Stimulated activated CD8-positive, alpha-beta memory T cell treated with anti-CD3 and anti-CD28 coated beads, Interleukin-2, amount 100 ng/mL, for 48 hours (primary cell): ENCODE measurements around the gene NR5A1.

ENCODE experiments used
- DNase-seq, 2 donors: peaks; one replicate each; pipeline ENCODE4 v3.0.0-alpha.2; 2020; ENCODE audit warnings: low read depth in 2 of 2

The NR5A1 gene

DNA sequence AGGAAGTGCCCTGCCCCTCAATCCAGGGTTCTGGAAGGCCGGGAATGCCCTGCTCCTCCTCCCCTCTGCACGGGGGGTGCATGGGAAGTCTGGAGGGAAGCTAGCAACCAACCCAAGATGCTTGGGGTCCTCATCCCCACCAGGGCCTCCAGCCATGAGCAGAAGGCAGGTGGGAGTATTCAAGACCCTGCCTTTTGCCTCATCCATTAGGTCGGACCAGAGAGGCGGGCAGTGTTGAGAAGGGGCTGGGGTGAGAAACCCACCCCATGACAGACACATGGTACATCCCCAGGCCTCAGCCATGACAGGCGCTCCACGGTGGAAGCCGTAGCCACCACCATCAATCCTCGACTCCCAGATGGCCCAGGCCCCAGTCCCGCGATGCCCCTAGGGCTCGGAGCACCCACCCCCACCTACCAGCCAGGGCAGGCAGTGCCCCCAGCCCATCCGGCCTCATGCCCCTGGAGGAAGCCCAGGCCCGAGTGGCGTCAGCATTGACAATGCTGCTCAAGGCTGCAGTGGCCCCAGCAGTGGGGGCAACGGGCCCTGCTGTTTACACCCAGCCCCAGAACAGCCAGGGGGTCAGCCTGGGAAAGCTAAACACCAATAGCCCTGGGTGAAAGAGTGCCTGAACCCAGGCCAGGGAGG is 8.6 kb downstream of the NR5A1 start:
- no peak for DNase-seq

DNA sequence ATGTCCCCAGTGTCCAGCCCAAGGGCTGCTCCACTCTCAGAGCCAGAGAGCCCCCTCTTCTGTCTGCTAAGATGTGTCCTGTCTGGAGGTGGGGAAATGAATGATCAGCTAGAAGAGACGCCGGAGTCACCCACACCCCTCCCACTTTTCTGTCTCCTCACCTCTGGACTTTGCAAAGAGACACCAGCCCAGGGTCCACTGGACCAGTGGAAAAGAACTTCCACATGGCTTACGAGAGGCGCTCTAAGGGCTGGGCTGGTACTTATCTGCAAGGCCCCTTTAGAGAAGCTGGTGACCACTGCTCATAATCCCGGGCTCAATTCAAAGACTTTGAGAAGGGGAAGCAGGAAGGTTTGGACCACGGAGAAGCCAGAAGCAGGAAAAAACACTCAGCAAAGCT is 9.2 kb downstream of the NR5A1 start:
- DNase-seq: no peak

DNA sequence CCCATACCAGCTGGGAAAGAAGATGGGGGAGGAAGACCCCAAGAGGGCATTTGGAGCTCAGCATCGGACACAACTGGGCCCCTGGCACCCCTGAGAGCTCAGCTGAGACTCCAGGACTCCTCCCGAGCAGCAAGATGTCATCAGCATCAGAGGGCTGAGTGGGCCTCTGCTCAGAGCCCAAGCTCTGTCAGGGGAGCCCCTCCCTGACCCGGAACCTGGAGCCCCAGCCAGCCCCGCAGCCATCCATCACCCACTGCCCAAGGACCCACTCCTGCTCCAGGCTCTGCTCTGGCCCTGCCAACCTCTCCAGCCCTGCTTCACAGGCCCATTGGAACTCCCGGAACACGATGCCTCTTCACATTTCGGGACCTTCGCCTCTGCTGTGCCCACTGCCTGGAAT is 9.8 kb downstream of the NR5A1 start:
- DNase-seq: no peak

DNA sequence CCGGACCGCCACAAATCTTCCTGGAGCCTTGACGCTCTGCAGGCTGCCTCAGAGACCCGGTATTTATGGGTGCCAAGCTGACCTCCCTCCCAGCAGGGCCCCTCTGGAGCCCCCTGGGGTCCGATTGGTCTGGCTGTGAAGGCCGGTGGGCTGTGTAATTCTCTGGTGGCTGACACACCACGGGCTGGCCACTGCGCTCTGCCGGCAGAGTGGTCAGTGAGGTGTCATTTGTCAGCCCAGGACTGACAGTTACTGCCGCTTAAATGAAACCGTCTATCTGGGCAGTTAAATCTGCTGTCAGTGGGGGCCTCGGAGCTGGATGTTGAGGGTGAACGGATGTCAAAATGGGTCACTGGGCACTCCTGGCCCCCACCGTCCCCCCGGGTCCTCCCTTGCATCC is 10.7 kb downstream of the NR5A1 start:
- no peak for DNase-seq

DNA sequence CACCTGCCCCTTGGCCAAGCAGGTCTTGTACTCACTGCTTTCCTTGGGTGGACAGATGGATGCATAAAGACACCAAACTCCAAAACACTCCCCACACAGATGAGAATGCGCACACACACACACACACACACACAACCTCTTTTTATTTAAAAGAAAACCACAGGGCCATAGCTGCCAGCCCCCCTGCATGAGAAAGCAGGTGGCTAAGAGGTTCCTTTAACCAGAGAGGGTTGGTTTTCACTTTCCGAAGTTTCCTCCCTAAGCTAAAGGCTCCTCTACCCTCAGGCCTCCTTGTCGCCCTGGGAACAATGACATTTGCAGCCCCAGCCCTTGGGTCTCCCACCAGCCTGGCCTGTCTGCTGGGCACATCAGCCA is 11.1 kb downstream of the NR5A1 start:
- no peak for DNase-seq

DNA sequence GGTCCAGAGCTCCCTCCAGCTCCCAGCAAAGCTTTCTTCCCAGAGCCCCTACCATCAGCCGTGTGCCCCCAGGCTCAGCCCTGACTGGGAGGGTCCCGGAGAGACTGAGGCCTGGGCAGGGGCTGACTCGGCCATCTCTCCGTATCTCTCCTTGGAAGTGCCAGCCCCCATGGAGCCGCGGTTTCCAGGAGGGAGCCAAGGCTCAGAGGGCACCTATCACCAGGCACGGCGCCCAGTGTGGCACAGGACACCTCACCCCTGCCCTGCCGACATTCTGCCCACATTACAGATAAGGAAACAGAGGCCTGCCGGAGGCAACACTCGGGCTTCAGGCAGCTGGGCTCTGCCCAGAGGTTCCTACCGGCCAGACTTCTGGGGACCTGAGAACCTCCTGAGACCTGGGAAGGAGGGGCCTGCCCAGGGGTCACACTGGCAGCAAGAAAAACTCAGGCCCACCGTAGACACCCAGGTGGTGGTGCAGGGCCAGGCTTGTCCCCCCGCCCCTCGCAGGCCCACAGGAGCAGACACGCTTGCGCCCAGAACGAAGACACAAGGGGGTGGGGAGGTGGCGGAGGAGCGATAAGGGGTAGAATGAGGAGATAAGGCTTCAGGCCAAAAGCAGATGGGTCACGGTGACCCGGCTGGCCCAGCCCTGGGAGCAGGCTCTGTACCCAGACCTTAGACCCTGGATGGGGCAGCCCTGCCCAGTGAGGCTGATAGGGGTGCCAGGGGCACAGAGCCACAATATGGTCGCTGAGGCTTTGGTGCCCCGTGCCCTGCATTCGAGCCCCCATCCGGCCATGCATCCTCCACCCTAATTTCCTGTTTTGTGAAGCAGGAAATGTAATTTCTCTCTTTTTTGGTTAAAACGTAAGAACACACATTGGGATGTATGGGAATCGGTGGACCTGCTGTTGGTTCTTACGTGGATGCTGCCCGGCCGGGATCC is 11.8 kb downstream of the NR5A1 start:
- DNase-seq: no peak

DNA sequence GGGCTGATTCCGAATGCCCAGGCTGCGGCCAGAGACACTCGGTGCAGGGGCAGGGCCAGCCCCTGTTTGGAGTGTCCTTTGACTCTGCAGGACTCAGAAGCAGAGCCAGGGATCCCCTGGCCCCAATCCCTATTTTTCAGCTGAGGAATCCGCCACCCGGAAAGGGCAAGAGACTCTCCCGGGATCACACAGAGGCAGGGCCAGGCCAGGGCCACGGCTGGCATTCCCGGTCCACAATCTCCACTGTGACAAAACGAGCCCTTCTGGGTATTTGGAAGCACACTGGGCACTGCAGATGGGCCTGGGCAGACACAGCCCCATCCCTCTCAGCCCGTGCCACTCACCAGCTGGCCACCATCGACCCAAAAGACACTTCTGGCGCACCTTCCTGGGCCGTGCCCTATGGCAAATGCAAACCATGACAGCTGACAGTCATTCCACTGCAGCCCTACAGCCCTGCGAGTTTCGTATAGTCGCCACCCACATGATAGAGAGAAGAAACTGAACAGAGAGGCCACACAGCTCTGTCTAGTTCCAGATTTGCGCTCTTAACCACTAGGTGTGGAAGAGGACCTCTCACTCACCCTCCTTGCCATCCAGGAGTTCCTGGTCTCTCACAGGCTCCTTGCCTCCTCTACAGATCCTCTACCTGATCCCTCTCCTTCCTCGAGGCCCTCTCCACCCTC is 13.3 kb downstream of the NR5A1 start:
- DNase-seq: no peak

DNA sequence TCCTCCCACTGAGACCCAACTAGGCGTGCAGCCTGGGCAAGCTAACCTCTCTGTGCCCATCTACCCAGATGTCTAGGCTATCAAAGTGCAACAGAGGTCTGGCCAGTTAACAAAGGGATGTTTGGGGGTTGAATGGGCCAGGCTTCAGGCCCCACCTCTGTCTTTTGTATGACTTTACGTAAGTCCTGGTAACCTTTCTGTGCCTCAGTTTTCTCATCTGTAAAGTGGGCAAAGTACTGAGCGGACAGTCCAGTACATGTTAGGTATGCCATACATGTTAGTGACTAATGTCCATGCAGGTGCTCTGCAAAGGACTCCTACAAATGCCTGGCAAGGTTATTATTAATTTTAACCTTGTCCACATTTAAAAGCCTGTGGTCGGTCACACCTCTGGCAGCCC is 14.0 kb downstream of the NR5A1 start:
- no peak for DNase-seq

DNA sequence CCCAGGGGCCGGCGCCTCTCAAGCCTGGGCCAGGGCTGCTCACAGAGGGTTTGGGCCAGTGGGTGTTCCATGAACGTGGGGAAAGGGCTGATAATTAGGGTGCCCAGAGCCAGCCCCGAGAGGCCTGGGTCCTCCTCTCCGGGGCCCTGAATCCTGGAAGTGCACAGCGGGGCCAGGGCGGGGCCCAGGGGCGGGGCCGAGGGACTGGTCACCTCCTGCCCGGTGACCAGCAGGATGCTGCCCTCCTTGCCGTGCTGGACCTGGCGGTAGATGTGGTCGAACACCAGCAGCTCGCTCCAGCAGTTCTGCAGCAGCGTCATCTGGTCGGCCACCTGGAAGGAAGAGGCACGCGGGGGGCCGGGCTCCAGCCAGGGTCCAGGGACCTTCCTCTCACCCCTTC is 14.4 kb downstream of the NR5A1 start:
- DNase-seq: no peak

DNA sequence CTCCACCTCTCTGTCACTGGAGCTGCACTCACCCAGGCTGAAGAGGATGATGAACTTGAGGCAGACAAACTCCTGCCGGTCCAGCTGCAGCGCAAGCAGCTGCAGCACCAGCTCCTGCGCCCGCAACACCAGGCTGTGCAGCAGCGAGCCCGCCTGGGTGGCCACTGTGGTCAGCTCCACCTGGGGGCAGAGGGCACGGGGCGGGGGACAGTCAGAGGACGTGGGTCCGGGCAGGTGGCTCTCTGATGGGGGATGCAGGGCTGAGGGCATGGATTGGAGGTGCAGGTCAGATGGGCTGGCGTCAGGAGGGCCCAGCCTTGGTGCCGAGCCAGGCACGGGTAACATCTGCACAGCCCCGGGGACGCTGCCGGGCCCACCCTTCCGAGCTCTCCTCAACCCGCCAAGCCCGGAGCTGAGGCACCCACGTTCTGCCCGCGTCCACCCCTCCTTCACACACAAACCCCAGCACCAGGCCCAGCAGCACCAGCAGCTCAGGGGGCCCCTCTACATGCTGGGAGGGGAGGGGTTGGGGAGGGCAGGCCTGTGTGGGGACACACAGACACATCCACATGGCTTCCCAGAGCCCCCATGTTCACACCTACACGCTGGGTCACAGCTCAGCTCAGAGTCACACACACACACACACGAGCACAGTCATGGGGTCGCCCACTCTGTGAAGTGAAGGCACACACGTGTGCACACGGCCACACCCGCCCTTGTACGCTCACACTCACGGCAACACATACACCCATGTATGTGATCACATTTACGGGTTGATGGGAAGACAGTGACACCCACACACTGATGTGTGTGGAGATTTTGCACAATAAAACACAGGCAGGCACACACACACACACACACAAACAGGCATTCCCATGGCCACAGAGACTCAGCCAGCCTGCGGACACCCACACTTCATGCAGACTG is 15.9 kb downstream of the NR5A1 start:
- DNase-seq: no peak

DNA sequence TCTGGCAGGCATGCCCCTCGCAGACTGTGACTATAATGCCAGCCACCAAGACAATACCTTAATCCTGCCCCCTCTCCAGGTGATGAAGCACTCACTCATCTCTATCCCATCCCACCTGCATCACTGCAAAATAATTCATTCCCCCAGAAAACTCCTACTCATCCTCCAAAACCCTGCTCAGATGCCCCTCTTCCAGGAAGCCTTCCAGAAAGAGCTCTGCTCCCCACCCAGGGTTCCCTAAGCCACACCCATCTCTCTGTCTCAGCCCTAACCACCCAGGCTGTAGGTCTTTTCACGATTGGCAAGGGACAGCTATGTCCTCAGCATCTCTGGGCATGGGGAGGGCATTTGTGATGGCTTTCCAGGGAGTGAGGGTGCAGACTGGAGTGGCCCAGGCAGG is 17.2 kb downstream of the NR5A1 start:
- no peak for DNase-seq

DNA sequence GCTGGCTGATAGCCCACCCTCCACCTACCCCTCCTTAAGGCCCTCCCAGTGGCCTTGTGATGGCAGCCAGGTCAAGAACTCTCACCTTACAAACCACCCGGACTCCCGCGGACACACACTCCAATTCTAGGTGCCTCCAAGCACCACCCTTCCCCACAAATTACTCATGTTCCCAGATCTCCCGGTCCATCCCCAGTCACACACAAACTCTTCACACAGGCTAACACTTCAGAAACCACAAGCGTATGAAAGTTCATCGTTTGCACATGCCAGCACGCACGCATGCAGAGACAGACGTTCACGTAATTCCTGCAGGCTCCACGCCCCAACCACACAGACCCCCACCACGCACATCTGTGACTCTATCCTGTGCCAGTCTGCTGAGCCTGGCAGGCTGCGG is 18.0 kb downstream of the NR5A1 start:
- no peak for DNase-seq

DNA sequence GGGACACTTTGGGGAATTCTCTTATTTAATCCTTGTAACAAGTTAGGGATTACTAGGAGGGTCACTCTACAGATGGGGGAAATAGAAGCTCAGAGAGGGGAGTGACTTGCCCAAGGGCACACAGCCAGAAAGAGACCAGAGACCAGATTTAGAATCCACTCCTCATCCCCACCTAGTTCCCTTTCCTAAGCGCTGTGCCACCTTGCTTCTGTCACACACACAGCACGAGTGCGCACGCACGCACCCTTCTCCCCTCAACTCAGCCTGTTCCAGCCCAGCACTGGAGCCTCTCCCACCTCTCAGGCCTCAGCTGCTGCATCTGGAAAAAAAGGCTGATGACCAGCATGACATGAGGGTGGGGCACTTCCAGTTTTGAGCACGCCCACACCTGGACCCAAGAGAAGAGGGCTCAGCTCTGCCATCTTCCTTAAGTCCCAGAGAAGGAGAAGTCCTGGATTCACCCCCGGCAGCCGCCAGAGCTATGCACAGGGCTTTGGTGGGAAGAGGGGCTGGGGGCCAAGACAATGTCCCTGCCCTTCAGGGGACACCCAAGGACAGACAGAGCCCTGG is 18.5 kb downstream of the NR5A1 start:
- no peak for DNase-seq

DNA sequence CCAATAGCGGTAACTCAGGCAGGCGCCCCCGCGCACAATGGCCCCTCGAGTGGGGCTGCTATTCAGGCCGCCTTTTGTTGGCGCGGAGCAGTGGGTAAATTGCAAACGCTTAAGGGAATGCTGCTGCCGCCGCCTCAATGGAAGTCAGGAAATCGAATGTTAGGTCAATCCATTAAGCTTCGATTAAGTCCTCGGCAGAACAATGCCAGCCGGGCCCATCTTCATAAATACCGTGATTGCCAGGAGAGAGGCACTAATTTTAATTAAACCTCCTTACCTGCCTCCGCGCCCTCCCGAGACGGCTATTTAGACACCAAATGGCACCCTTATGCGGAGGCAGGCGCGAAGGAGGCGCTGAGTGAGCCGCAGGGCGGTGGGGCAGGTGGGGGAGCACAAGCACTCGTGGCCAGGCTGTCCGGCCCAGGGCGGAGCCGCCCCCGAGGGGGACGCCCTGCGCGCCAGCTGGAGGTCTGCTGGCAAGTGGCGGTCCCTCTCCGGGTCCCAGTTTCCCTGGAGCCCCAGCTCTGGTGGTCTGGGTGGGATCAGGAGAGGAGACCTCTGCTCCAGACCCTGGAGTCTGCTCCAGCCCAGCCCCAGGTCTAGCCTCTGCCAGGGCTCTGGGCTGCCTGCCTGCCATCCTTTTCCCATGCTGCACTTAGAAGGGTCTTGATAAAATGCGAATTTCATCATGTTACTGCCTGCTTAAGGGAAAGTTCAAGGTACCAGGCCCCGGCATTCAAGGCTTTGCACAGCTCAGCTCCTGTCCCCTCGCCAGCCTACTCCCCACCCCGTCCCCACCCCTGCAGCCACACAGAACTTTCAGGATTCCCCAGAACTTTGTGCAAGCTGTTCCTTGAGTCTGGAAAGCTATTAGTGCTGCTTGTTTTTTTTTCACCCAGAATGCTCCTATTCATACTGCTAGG is 19.7 kb downstream of the NR5A1 start:
- DNase-seq: no peak

DNA sequence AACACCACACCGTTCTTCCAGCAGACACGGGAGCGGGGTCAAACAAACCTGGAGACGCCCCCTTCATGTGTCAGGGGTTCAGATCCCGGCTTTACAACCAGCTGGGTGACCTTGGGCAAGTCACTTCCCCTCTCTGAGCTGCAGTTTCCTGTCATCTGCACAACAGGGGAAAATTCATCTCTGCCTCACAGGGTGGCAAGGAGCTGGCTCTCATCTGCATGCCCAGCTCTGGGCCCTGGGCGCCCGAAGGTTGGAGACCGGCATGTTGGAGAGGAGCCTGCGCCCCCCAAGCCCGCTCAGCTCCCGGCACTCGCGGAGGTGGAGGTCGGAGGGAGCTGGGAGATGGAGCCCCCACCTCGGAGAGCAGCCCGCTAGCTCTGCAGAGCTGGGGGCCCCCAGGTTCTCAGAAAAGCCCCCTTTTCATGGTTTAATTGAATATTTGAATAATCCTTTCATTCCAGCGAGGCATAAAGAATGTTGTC is 20.4 kb downstream of the NR5A1 start:
- DNase-seq: no peak

DNA sequence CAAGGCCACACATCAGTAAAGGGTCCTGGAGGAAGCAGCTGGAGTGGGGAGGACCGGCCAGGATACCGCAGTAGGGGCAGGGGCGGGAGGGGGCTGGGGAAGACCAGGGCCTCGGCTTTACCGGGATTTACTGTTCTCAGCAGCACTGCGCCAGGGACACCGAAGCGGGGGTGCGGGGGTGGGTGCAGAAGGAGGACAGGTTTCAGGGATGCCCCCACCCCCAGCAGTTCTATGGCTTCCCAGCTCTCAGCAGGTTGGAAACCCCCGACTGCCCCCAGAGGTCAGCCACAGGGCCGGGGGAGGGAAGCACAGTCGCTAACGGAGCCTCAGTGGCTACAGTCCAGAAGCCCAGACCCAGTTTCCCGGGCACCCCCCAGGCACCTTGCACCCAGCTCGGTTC is 21.3 kb downstream of the NR5A1 start:
- no peak for DNase-seq

DNA sequence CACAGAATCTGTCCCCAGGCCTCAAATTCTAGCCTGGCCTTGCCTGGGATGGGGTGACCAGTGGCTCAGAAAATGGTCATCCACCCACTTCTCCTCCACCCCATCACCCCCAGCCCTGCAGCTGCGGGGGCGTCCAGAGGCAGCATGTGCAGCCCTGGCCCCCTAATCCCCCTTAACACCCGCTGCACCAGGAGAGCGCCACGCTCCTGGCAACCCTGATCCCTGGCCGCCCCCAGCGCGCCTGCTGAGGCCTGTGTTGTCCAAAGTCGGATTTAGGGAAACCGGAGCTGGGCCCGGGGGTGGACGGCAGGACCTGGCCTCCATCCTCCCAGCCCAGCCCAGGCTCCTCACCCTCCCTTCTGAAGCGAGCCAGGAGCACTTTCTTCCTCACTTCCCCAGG is 22.0 kb downstream of the NR5A1 start:
- no peak for DNase-seq

DNA sequence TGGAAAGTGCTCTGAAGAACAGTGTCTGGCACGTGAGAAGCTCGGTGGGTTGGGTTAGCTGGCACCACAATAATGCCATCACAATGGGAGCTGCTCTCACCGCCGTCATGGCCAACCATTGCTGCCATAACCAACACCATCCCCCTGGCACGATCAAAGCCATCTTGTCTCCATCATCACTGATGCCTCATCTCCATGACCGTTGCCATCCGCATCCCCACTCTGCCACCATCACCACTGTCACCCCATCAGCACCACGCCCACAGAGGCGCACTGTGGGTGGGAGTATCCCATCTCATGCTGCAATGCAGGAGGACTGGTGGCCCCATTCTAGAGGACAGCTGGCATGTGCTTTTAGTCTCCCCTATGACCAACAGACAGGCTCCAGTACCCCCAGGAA is 23.7 kb downstream of the NR5A1 start:
- DNase-seq: no peak

DNA sequence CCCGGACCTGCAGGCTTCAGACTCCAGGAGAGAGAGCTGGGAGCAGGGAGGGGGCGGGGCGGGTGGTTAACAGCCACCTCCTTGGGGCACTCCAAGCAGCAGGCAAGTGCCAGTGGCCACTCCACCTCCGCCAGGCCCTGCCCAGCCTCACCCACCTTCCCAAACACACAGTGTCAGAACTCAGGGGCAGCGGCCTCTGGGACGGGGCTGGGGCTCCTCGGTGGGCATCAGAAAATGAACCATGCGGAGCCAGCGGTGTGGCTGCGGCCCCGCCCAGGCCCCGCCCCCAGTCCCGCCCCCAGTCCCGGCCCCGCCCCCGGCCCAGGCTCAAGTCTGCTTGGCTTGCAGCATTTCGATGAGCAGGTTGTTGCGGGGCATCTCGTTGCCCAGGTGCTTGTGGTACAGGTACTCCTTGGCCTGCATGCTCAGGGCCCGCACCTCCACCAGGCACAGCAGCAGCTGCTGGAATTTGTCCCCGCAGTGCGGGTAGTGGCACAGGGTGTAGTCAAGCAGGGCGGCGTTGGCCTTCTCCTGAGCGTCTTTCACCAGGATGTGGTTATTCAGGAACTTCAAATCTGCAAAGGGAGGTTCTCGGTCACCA is 24.7 kb downstream of the NR5A1 start:
- DNase-seq: no peak

DNA sequence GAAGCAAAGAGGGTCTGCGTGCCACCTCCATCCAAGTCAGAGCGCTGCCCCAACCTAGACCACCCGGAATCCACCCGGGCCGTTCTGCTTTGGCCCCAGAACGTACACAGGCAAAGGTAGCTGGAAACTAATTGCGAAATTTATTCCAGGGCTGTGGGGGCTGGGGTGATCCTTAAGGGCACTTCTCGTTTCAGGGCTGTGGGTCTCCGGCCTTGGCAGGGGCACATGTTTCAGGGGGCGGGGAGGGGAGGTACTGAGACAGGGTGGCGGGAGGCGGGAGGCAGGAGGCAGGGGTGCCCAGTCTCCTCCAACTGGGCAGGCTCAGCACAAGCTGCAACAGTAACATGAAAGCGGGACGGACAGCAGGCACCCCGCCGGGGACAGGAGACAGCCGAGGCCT is 26.1 kb downstream of the NR5A1 start:
- DNase-seq: no peak
